Coronary artery (tissue), 2 donors: ENCODE data around the gene SAPCD1.

ENCODE experiments used
- DNase-seq: peaks from one replicate; pipeline ENCODE4 v3.0.0-alpha.2; 2017; ENCODE audit warnings: low spot score
- H3K27ac ChIP-seq, 2 donors: fragments of 200-600 bp; sonication (generic); one replicate each; pipeline ENCODE4 v1.5.1; 2016 to 2019
- H3K4me3 ChIP-seq: fragments of 200-600 bp; sonication (generic); 2 replicates; pipeline ENCODE4 v1.5.1; 2016; ENCODE audit warnings: mild to moderate bottlenecking, moderate library complexity
- TF ChIP-seq, protein P1 (sequence below): fragments of 200-600 bp; sonication (generic); IDR thresholded peaks from one replicate; pipeline ENCODE4 v1.5.1; 2019; ENCODE audit warnings: antibody characterized with exemption

Gene SAPCD1

DNA sequence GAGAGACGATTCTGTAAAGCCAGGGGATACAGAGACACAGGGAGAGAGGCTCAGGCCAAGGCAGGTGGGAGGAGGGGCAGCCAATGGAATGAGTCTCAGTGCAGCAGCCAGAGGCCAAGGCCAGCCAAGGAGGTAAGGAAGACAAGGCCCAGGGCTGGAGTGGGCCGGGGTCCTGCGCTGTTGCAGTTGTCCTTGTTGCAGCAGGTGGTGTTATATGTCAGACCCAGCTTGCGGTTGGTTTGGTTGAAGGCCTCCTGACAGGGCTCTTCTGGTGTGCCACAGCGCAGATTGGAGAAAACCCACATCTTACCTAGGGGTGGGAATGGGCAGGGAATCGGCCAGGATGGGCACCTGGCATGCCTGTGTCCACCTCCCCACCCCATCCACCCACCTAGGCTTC is 43.5 kb upstream of the SAPCD1 start:
- TF ChIP-seq, protein P1, sequence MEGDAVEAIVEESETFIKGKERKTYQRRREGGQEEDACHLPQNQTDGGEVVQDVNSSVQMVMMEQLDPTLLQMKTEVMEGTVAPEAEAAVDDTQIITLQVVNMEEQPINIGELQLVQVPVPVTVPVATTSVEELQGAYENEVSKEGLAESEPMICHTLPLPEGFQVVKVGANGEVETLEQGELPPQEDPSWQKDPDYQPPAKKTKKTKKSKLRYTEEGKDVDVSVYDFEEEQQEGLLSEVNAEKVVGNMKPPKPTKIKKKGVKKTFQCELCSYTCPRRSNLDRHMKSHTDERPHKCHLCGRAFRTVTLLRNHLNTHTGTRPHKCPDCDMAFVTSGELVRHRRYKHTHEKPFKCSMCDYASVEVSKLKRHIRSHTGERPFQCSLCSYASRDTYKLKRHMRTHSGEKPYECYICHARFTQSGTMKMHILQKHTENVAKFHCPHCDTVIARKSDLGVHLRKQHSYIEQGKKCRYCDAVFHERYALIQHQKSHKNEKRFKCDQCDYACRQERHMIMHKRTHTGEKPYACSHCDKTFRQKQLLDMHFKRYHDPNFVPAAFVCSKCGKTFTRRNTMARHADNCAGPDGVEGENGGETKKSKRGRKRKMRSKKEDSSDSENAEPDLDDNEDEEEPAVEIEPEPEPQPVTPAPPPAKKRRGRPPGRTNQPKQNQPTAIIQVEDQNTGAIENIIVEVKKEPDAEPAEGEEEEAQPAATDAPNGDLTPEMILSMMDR: no peak
- no peak overlapping the region for H3K27ac ChIP-seq
- no peak overlapping the region for H3K4me3 ChIP-seq
- DNase-seq: no peak

DNA sequence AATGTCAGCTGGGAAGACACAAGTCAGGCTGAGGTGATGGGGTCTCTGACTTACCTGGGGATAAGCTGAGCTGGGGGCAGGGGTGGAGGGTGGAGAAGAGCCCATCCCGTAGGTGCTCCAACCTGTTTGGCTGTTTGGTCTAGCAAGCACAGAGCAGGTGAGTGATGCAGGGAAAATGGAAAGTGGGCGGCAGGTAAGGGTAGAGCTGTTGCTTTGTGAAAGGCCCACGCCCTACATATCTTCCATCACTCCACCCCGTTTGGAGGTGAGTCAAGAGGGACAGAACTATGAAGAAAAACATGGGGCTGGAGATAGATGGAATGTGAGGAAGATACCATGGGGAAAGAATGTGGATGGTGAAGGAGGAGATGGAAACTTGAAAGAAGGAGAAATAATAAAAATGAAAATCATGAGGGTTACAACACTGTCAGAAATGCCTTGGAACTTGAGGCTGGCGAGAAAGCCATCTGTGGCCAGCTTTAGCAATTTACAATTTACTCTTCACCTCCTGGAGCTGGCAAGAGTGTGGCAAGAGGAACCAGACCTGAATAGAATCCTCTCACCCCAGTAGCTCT is 42.2 kb upstream of the SAPCD1 start:
- H3K4me3 ChIP-seq: no peak overlapping the region
- H3K27ac ChIP-seq: no peak overlapping the region
- TF ChIP-seq, protein P1: no peak
- no peak for DNase-seq

DNA sequence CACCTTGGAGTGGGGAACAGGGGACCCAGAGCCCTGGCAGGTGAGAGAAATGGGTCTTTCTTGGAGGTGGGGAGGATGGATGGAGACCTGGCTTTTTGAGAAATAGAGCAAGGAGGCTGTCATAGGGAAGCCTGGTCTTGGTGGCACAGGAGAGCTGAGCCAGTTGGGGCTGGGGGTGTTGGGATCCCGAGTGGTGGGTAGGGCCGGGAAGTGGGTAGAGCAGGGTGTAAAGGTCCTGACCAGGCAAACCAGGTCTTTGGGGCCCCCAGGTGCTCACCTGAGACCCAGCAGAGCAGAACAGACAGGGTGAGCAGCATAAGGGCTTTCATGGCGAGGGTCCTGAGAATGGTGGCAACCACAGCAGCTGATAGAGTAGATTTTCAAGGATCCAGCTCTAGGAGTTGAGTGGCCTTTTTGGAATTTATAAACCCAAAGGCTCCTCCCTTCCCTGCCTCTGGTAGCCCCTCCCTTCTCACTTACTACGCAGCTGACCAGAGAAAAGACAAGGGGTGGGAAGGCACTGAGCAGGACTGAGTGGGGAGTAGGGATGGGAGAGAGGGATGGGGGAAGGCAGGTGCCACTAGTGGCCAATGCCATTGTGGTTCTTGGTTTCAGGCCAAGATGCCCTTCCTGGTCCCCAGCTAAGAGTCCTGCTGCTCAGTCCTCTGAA is 41.0 kb upstream of the SAPCD1 start, which contains the start of gene LY6G6C:
TSS of gene LY6G6C (minus strand) at position 396 of the 670 bp plus-strand sequence. CDS start at position 329, 67 bp downstream.
- no peak within 1 kb of the TSS for H3K4me3 ChIP-seq
- no peak for DNase-seq
- H3K27ac ChIP-seq: no peak within 1 kb of the TSS
- TF ChIP-seq, protein P1: no peak

DNA sequence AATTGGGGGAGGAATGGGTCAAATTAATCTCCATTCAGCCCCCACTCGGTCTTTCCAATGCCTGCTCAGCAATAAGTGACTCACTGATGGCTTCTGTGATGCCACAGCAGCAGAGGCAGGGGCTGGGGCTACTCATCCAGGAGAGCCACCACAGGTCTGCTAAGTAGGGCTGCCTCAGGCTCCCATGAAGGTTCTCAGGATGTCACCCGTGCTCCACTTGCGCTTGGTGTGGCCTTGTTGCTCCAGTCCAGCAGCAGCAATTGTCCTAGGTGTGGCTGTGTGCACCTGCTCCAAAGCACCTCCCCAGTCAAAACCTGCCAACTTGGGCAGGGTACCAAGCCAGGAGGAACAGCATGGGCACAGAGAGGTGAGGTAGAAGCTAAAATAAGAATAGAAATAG is 40.3 kb upstream of the SAPCD1 start:
- no peak for DNase-seq
- Histone ChIP-seq H3K27ac (no peak overlapping the region), H3K4me3 (no peak overlapping the region)
- TF ChIP-seq, protein P1: no peak

DNA sequence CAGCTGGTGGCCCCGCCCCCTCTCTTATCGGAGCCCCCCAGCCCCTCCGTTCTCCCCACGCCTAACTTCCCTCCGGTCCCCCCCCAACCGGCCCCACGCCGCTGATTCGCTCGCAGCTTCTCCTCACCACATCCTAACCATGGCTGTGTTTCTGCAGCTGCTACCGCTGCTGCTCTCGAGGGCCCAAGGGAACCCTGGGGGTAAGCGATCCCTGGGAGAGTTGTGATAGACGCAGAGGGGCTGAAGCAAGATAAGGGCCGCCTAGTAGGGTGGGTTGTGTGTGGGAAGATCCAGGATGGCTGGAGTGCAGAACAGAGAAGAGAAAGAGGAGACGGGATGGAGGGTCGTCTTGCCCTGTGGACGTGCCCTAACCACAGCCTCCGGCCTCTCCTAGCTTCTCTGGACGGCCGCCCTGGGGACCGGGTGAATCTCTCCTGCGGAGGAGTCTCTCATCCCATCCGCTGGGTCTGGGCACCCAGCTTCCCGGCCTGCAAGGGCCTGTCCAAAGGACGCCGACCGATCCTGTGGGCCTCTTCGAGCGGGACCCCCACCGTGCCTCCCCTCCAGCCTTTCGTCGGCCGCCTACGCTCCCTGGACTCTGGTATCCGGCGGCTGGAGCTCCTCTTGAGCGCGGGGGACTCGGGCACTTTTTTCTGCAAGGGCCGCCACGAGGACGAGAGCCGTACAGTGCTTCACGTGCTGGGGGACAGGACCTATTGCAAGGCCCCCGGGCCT is 39.0 kb upstream of the SAPCD1 start, which contains the start of gene MPIG6B:
TSS of gene MPIG6B (plus strand) at position 129 of the 735 bp plus-strand sequence. CDS start at position 140, 11 bp downstream.
- Histone ChIP-seq H3K27ac (no peak within 1 kb of the TSS), H3K4me3 (no peak within 1 kb of the TSS)
- no peak for DNase-seq
- TF ChIP-seq, protein P1: no peak

DNA sequence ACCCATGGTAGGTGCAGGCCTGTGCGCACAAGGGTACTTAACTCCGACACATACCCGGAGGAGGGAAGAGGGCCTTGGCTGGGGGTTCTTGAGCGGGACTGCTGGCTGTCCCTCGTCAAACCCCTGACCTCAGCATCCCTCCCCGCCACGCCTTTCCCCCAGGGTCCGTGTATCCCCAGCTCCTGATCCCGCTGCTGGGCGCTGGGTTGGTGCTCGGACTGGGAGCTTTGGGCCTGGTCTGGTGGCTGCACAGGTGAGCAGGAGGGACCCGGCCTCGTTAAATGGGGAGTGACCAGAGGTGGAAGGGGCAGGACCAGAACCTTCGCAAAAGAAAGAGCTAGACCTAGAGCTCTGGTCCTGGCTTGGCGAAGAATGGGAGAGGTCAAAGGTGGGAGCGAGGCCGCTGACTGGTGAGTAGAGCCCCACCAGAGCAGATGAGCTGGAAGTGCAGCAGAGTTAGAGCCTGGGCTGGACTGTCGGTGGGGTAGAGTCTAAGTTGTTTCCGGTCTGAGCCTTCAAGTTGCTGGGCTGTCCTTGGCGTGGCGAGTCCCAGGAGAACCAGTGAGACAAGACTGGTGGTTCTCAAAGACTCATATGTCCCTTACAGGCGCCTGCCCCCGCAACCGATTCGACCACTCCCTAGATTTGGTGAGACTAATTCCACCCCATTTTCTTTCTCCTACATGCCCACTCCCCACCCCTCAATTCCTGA is 38.3 kb upstream of the SAPCD1 start:
- H3K4me3 ChIP-seq: no peak overlapping the region
- peak overlapping the region in 1 of 2 donors; percentile 7 for H3K27ac ChIP-seq
- DNase-seq: no peak
- TF ChIP-seq, protein P1: no peak
